Body of pancreas (tissue), 4 donors: ENCODE measurements around the gene RIMBP2.

Experiments used
- CTCF ChIP-seq, 7 experiments: fragments of 450-650 bp in 4 of 7; fragments of 200-600 bp in 3 of 7; sonication (generic) in 3 of 7; IDR thresholded peaks; one replicate each; pipeline ENCODE4 v1.5.1; 2016 to 2019; ENCODE audit warnings: antibody characterized with exemption in 7 of 7
- POLR2A ChIP-seq, 3 donors: fragments of 450-650 bp; IDR thresholded peaks; one replicate each; pipeline ENCODE4 v1.6.1; 2016; ENCODE audit warnings: antibody characterized with exemption in 3 of 3, mild to moderate bottlenecking in 2 of 3

- TF ChIP-seq POLR2A (IDR thresholded peaks at IDR 0.05): no peak
- TF ChIP-seq CTCF (IDR thresholded peaks at IDR 0.05): no peak
Measured at GRCh38 chr12:130737731-130738130, 21.6 kb upstream of the RIMBP2 start.
